ENCODE measurements around the gene MRPL22. TPM values are rescaled to one million over a fixed set of nuclear protein-coding genes. Genes with fewer than 3 reads are reported as not detected.

Gene MRPL22
- total RNA-seq, result 31.2 TPM
- long read RNA-seq, transcript MRPL22-207 (7 exons, 3,176 nt), result major isoform, 23 of 26 reads
- long read RNA-seq, partial matches to known transcripts, result 2 of 26 reads
- long read RNA-seq, other reads (novel, unspliced or antisense), result 1 of 26 reads

GRCh38 chr5:154940772-154941620 is at the start of gene MRPL22:
Gene MRPL22, plus strand, starts transcription at chr5:154941073. Its CDS starts 38 bp downstream, at chr5:154941111.
- Histone ChIP-seq H3K36me3 (peaks cover 5% of the 10 kb centered on the region), H3K27ac (peak within 1 kb of the TSS; percentile 84), H3K9me3 (no peaks in the 10 kb centered on the region), H3K4me1 (peaks cover 58% of the 10 kb centered on the region), H3K4me3 (peak within 1 kb of the TSS; percentile 91), H3K27me3 (ENCODE audit: low read depth) (no peaks in the 10 kb centered on the region)
- DNase-seq (peak; percentile 95), ATAC-seq (peak; percentile 86 to 87)
- intact Hi-C loops (cut with DNase I), result no loop called here
- TF ChIP-seq, protein P1, sequence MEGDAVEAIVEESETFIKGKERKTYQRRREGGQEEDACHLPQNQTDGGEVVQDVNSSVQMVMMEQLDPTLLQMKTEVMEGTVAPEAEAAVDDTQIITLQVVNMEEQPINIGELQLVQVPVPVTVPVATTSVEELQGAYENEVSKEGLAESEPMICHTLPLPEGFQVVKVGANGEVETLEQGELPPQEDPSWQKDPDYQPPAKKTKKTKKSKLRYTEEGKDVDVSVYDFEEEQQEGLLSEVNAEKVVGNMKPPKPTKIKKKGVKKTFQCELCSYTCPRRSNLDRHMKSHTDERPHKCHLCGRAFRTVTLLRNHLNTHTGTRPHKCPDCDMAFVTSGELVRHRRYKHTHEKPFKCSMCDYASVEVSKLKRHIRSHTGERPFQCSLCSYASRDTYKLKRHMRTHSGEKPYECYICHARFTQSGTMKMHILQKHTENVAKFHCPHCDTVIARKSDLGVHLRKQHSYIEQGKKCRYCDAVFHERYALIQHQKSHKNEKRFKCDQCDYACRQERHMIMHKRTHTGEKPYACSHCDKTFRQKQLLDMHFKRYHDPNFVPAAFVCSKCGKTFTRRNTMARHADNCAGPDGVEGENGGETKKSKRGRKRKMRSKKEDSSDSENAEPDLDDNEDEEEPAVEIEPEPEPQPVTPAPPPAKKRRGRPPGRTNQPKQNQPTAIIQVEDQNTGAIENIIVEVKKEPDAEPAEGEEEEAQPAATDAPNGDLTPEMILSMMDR (IDR thresholded peaks at IDR 0.05), result no peak

- no peak for ATAC-seq
- H3K9me3 ChIP-seq, result no peaks in the 10 kb centered on the region
- peaks cover 98% of the 10 kb centered on the region for H3K36me3 ChIP-seq
- intact Hi-C loops (cut with DNase I), result no loop called here
- no peak overlapping the region for H3K27ac ChIP-seq
- TF ChIP-seq, protein P1 (IDR thresholded peaks at IDR 0.05), result no peak
- DNase-seq, result no peak
- no peaks in the 10 kb centered on the region for H3K27me3 ChIP-seq (ENCODE audit: low read depth)
- H3K4me3 ChIP-seq, result no peak overlapping the region
- no peaks in the 10 kb centered on the region for H3K4me1 ChIP-seq
Measured at GRCh38 chr5:154892369-154892771, 48.5 kb upstream of the MRPL22 start.

DNA sequence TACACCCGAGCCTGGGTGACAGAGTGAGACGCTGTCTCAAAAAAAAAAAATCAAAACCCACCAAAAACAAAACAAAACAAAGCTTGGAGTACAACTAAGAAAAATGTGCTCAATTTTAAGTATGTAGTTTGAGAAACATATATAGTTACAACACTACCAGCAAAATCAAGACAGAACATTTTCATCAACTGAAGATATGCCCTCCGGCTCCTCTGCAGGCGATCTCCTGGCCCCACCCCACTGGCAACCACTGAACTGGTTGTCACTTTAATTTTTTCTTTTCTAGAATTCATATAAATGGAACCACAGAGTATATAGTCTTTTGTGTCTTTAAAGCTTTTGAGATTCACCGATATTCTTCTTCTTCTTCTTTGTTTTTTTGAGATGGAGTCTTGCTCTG is 47.5 kb upstream of the MRPL22 start:
- intact Hi-C loops (cut with DNase I), result no loop called here
- no peaks in the 10 kb centered on the region for H3K9me3 ChIP-seq
- no peak overlapping the region for H3K27ac ChIP-seq
- TF ChIP-seq, protein P1 (IDR thresholded peaks at IDR 0.05), result no peak
- ATAC-seq (no peak), DNase-seq (no peak)
- H3K27me3 ChIP-seq (ENCODE audit: low read depth), result no peaks in the 10 kb centered on the region
- H3K36me3 ChIP-seq, result peaks cover 97% of the 10 kb centered on the region
- no peak overlapping the region for H3K4me3 ChIP-seq
- H3K4me1 ChIP-seq, result peaks cover 6% of the 10 kb centered on the region

DNA sequence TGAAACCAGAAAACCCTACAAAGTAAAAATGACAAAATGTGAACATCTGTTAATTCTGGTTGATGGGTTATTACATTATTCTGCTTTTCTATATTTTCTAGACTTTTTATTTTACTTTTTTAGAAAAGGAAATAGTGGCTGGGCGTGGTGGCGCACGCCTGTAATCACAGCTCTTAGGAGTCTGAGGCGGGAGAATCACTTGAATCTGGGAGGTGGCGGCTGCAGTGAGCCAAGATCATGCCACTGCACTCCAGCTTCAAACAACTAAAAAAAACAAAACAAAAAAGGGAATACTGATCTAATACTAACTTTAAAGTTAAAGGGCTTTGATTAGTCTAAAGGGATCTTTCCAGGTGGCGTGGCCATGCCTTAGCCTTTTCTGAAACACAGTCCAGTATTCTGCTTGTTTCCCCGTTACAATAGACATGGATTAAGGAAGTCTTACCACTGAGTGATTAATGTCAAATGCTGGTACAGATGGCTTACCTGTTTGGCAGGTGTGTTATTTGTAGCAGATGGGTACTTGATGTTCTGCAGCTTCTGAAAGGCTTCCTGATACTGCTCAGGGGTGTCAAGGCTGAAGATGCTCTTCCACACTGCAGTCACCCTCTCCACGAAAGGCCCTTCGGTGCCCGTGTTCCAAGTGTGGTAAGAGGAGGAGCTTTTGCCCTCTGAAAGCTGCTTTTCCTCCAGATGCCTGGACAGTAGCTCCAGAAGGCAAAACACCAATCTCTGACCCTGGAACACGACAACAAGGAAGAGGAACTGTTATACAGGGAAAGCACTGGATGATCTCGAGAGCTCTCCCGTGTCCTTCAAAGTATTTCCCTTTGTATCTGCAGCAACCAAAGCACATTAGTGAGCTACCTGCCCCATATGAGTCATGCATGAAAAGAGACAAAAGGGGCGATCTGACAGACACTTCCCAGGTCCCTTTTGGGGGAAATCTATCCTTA is 45.0 kb upstream of the MRPL22 start:
- TF ChIP-seq, protein P1 (IDR thresholded peaks at IDR 0.05), result no peak
- intact Hi-C loops (cut with DNase I), result no loop called here

DNA sequence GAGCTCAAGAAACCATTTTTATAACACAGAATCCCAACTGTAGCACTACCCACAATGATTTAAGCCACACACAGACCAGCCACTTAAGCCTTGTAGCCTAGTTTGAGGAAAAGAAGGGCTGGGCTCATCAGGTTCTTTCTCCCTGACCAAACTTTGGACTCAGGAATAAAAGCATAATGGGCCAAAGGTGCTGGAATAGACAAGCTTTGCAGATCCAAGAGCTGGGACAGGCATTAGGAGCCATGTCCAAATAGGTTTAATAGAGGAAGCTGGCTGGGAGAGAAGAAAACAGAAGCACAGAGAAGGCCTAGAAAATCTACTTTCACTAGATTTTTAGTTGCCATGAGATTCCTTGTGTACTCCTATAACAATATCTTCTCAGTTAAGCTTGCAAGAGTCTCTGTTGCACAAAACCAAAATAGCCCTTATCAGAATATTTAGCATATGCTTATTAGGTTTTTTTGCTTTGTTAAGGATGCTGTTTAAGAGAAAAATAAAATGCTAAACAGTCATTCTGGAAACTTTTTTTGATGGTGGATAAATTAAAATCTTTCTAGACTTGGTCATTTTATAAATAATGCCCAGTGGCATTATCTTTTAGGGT is 44.2 kb upstream of the MRPL22 start:
- peaks cover 82% of the 10 kb centered on the region for H3K36me3 ChIP-seq
- DNase-seq (no peak), ATAC-seq (no peak)
- no peak overlapping the region for H3K27ac ChIP-seq
- H3K27me3 ChIP-seq (ENCODE audit: low read depth), result no peaks in the 10 kb centered on the region
- TF ChIP-seq, protein P1 (IDR thresholded peaks at IDR 0.05), result no peak
- H3K9me3 ChIP-seq, result no peaks in the 10 kb centered on the region
- H3K4me1 ChIP-seq, result peaks cover 25% of the 10 kb centered on the region
- H3K4me3 ChIP-seq, result no peak overlapping the region
- intact Hi-C loops (cut with DNase I), result no loop called here

More for the DNA sequence above, 45.0 kb upstream of the MRPL22 start:
- ATAC-seq (no peak), DNase-seq (no peak)
- H3K36me3 ChIP-seq, result peaks cover 82% of the 10 kb centered on the region
- no peaks in the 10 kb centered on the region for H3K9me3 ChIP-seq
- no peak overlapping the region for H3K27ac ChIP-seq
- no peak overlapping the region for H3K4me3 ChIP-seq
- H3K27me3 ChIP-seq (ENCODE audit: low read depth), result no peaks in the 10 kb centered on the region
- H3K4me1 ChIP-seq, result peaks cover 25% of the 10 kb centered on the region

All from lower lobe of right lung (tissue), 2 donors.